CD8-positive, alpha-beta memory T cell (primary cell): Measurements from ENCODE around the gene OSBPL10. TPM values are rescaled to one million over a fixed set of nuclear protein-coding genes. Genes with fewer than 3 reads are reported as not detected.

Experiments used
- CTCF ChIA-PET: fragments of 350-600 bp; sonication (Branson Sonifier 250); formaldehyde crosslinking; loops from one replicate; lab custom pipeline; 2021; ENCODE audit warnings: antibody characterized with exemption; lab: Charles Lee
- POLR2A ChIA-PET: fragments of 350-600 bp; sonication (Branson Sonifier 250); formaldehyde crosslinking; loops from one replicate; lab custom pipeline; 2021; ENCODE audit warnings: antibody characterized with exemption; lab: Charles Lee
- DNase-seq, 5 donors: peaks; one replicate each; pipeline versions ENCODE4 v3.0.0 to v3.0.0-alpha.2; 2020 to 2022; ENCODE audit warnings: mixed read lengths in 1 of 5
- H3K27ac ChIP-seq: one replicate; pipeline ENCODE4 v1.7.0; 2013; ENCODE audit warnings: low read depth, mild to moderate bottlenecking, low read length, moderate library complexity
- H3K27me3 ChIP-seq: 2 replicates; pipeline ENCODE4 v1.7.0; 2013; ENCODE audit warnings: low read length, mild to moderate bottlenecking; ENCODE audit not compliant: insufficient read depth, poor library complexity, severe bottlenecking
- H3K36me3 ChIP-seq: 2 replicates; pipeline ENCODE4 v1.7.0; 2013; ENCODE audit warnings: mild to moderate bottlenecking, low read length, moderate library complexity; ENCODE audit not compliant: insufficient read depth
- H3K4me1 ChIP-seq: 2 replicates; pipeline ENCODE4 v1.7.0; 2013; ENCODE audit warnings: mild to moderate bottlenecking, low read length, moderate library complexity; ENCODE audit not compliant: insufficient read depth
- H3K4me3 ChIP-seq: 2 replicates; pipeline ENCODE4 v1.7.0; 2013; ENCODE audit warnings: mild to moderate bottlenecking, low read length
- H3K9me3 ChIP-seq: 2 replicates; pipeline ENCODE4 v1.7.0; 2013; ENCODE audit warnings: mild to moderate bottlenecking, low read length
- H3K27ac Mint-ChIP-seq, 8 donors: one replicate each; pipeline ENCODE4 v1.8.0; 2020 to 2021; ENCODE audit warnings: mixed read lengths in 8 of 8, mild to moderate bottlenecking in 6 of 8, inconsistent platforms in 3 of 8, moderate library complexity in 3 of 8
- H3K27me3 Mint-ChIP-seq, 2 donors: one replicate each; pipeline ENCODE4 v1.8.0; 2020 to 2021; ENCODE audit warnings: mixed read lengths in 2 of 2, mild to moderate bottlenecking in 1 of 2, moderate library complexity in 1 of 2
- H3K36me3 Mint-ChIP-seq, 3 donors: one replicate each; pipeline ENCODE4 v1.8.0; 2020 to 2021; ENCODE audit warnings: mixed read lengths in 3 of 3, inconsistent platforms in 1 of 3, mild to moderate bottlenecking in 1 of 3
- H3K4me1 Mint-ChIP-seq, 3 donors: one replicate each; pipeline ENCODE4 v1.8.0; 2020 to 2021; ENCODE audit warnings: mixed read lengths in 3 of 3, inconsistent platforms in 1 of 3, mild to moderate bottlenecking in 1 of 3
- H3K4me3 Mint-ChIP-seq, 7 donors: one replicate each; pipeline ENCODE4 v1.8.0; 2020 to 2021; ENCODE audit warnings: mixed read lengths in 7 of 7, mild to moderate bottlenecking in 6 of 7, moderate library complexity in 4 of 7, inconsistent platforms in 2 of 7
- H3K9me3 Mint-ChIP-seq, 5 donors: one replicate each; pipeline ENCODE4 v1.8.0; 2020 to 2022; ENCODE audit warnings: mixed read lengths in 5 of 5, mild to moderate bottlenecking in 3 of 5, moderate library complexity in 2 of 5, inconsistent platforms in 1 of 5
- polyA plus RNA-seq: library from polyadenylated mRNA; unstranded; fragments of 300-500 nt; fragmentation: Illumina TruSeq; gene quantifications from one replicate; pipeline ENCODE4 v1.2.3, GENCODE V29; 2021
- total RNA-seq, 2 experiments: library from RNA; stranded (reverse); gene quantifications; one replicate each; pipeline ENCODE4 v1.2.3, GENCODE V29; 2021

OSBPL10 gene
- total and polyA plus RNA-seq, 3 experiments from 2014 or later = 0.12 to 3.0 (median 2.6) TPM

GRCh38 chr3:31896648-31897433 is 84.2 kb downstream of the OSBPL10 start:
- H3K36me3 Mint-ChIP-seq = no peaks in the 10 kb centered on the region
- H3K4me1 Mint-ChIP-seq = no peaks in the 10 kb centered on the region
- Histone ChIP-seq H3K9me3 (no peaks in the 10 kb centered on the region), H3K4me1 (no peaks in the 10 kb centered on the region), H3K27me3 (no peaks in the 10 kb centered on the region), H3K36me3 (no peaks in the 10 kb centered on the region), H3K27ac (no peak overlapping the region), H3K4me3 (no peak overlapping the region)
- DNase-seq = no peak
- peaks cover 5 to 22% of the 10 kb centered on the region in 2 donors for H3K27me3 Mint-ChIP-seq
- POLR2A ChIA-PET = no interaction called here
- CTCF ChIA-PET = no interaction called here
- H3K4me3 Mint-ChIP-seq = no peak overlapping the region
- H3K27ac Mint-ChIP-seq = peak overlapping the region in 1 of 8 donors; percentile 6
- no peaks in the 10 kb centered on the region for H3K9me3 Mint-ChIP-seq

DNA sequence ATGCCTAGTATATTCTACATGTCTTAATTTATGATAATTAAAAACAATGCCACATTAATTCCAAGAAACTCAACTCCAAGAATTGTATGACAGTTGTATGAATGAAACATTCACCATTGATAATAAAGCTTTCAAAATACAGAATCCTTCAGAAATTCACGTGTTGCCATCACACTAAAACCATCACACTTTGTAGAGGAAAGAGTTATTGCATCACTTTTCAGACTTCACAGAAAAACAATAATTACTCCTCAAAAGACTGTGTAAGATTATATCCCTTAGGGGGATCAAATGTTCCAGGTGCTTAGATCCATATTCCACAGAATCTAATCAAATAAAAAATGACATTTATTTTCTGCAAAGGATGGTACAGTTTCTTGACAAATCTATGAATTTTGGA is 85.0 kb downstream of the OSBPL10 start:
- DNase-seq = no peak
- ChIA-PET POLR2A (no interaction called here), CTCF (no interaction called here)
- no peak overlapping the region for H3K27ac ChIP-seq
- Mint-ChIP-seq H3K27me3 (peaks cover 5 to 29% of the 10 kb centered on the region in 2 donors), H3K27ac (no peak overlapping the region), H3K9me3 (no peaks in the 10 kb centered on the region), H3K36me3 (no peaks in the 10 kb centered on the region), H3K4me3 (no peak overlapping the region), H3K4me1 (no peaks in the 10 kb centered on the region)
- no peak overlapping the region for H3K4me3 ChIP-seq
- H3K4me1 ChIP-seq = no peaks in the 10 kb centered on the region
- no peaks in the 10 kb centered on the region for H3K9me3 ChIP-seq
- no peaks in the 10 kb centered on the region for H3K36me3 ChIP-seq
- no peaks in the 10 kb centered on the region for H3K27me3 ChIP-seq

DNA sequence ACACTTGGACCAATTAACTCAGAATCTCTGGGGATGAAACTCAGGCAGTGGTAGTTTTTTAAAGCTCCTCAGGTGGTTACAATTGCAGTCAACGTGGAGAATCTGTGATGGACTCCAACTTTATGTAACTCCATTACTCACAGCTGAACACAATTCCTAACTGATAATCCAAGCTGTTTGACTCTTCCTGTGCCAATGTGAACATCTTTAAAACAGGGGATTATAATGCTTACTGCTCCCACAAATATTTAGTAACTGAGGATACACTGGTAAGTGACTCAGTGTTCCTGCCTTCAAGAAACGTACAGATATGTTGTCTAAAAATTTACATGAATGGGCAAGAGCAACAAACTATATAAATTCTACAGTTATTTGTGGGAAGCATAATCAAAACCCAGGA is 85.6 kb downstream of the OSBPL10 start:
- Histone ChIP-seq H3K27ac (no peak overlapping the region), H3K4me1 (no peaks in the 10 kb centered on the region), H3K9me3 (no peaks in the 10 kb centered on the region), H3K27me3 (no peaks in the 10 kb centered on the region), H3K4me3 (no peak overlapping the region), H3K36me3 (no peaks in the 10 kb centered on the region)
- no peak overlapping the region for H3K4me3 Mint-ChIP-seq
- peaks cover 9 to 33% of the 10 kb centered on the region in 2 donors for H3K27me3 Mint-ChIP-seq
- no peaks in the 10 kb centered on the region for H3K36me3 Mint-ChIP-seq
- CTCF ChIA-PET = no interaction called here
- no peaks in the 10 kb centered on the region for H3K9me3 Mint-ChIP-seq
- no peak for DNase-seq
- H3K27ac Mint-ChIP-seq = no peak overlapping the region
- H3K4me1 Mint-ChIP-seq = no peaks in the 10 kb centered on the region
- POLR2A ChIA-PET = no interaction called here

- Mint-ChIP-seq H3K4me1 (no peaks in the 10 kb centered on the region), H3K9me3 (no peaks in the 10 kb centered on the region), H3K4me3 (no peak overlapping the region), H3K36me3 (no peaks in the 10 kb centered on the region), H3K27me3 (peaks cover 8 to 46% of the 10 kb centered on the region in 2 donors), H3K27ac (no peak overlapping the region)
- no peaks in the 10 kb centered on the region for H3K36me3 ChIP-seq
- no peaks in the 10 kb centered on the region for H3K4me1 ChIP-seq
- H3K27me3 ChIP-seq = no peaks in the 10 kb centered on the region
- H3K9me3 ChIP-seq = no peaks in the 10 kb centered on the region
- no peak for DNase-seq
- ChIA-PET CTCF (no interaction called here), POLR2A (no interaction called here)
- no peak overlapping the region for H3K27ac ChIP-seq
- no peak overlapping the region for H3K4me3 ChIP-seq
Measured at GRCh38 chr3:31892916-31893573, 88.0 kb downstream of the OSBPL10 start.

DNA sequence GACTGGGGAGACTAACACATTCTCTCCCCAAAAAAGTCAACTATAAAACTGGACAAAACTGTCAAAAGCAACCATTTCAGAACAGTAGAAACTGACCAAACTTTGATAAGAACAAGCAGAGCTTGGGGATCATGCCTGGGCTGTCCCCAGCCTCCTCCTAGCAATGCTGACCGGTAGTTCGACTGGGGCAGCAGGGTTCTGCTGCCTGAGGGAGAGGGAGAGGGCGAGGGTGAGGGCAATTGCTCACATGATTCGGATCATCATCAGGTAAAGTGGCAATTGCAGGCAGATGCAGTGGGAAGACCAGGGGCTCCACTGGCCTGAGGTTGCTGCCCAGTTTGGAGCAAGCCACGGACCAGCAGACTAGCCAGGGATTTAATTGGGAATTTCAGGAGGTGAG is 88.6 kb downstream of the OSBPL10 start:
- no peak for DNase-seq
- H3K27me3 ChIP-seq = no peaks in the 10 kb centered on the region
- ChIA-PET CTCF (no interaction called here), POLR2A (no interaction called here)
- Mint-ChIP-seq H3K4me1 (no peaks in the 10 kb centered on the region), H3K36me3 (no peaks in the 10 kb centered on the region), H3K9me3 (no peaks in the 10 kb centered on the region), H3K4me3 (no peak overlapping the region), H3K27ac (no peak overlapping the region), H3K27me3 (peaks cover 8 to 52% of the 10 kb centered on the region in 2 donors)
- H3K4me3 ChIP-seq = no peak overlapping the region
- no peak overlapping the region for H3K27ac ChIP-seq
- no peaks in the 10 kb centered on the region for H3K36me3 ChIP-seq
- no peaks in the 10 kb centered on the region for H3K9me3 ChIP-seq
- H3K4me1 ChIP-seq = no peaks in the 10 kb centered on the region

- peaks cover 8 to 54% of the 10 kb centered on the region in 2 donors for H3K27me3 Mint-ChIP-seq
- no peaks in the 10 kb centered on the region for H3K9me3 Mint-ChIP-seq
- ChIA-PET CTCF (no interaction called here), POLR2A (no interaction called here)
- no peak for DNase-seq
- no peaks in the 10 kb centered on the region for H3K27me3 ChIP-seq
- H3K36me3 Mint-ChIP-seq = no peaks in the 10 kb centered on the region
- no peak overlapping the region for H3K27ac Mint-ChIP-seq
- no peaks in the 10 kb centered on the region for H3K36me3 ChIP-seq
- no peak overlapping the region for H3K4me3 Mint-ChIP-seq
- H3K9me3 ChIP-seq = no peaks in the 10 kb centered on the region
- H3K27ac ChIP-seq = no peak overlapping the region
- no peaks in the 10 kb centered on the region for H3K4me1 ChIP-seq
- no peaks in the 10 kb centered on the region for H3K4me1 Mint-ChIP-seq
- no peak overlapping the region for H3K4me3 ChIP-seq
Measured at GRCh38 chr3:31891876-31892455, 89.1 kb downstream of the OSBPL10 start.

- Mint-ChIP-seq H3K36me3 (no peaks in the 10 kb centered on the region), H3K4me3 (no peak overlapping the region), H3K27me3 (peaks cover 9 to 61% of the 10 kb centered on the region in 2 donors), H3K4me1 (no peaks in the 10 kb centered on the region), H3K27ac (no peak overlapping the region), H3K9me3 (no peaks in the 10 kb centered on the region)
- H3K27ac ChIP-seq = no peak overlapping the region
- H3K36me3 ChIP-seq = no peaks in the 10 kb centered on the region
- POLR2A ChIA-PET = no interaction called here
- no peaks in the 10 kb centered on the region for H3K9me3 ChIP-seq
- no peak for DNase-seq
- no peaks in the 10 kb centered on the region for H3K27me3 ChIP-seq
- no peak overlapping the region for H3K4me3 ChIP-seq
- H3K4me1 ChIP-seq = no peaks in the 10 kb centered on the region
- CTCF ChIA-PET = no interaction called here
Measured at GRCh38 chr3:31890742-31891469, 90.2 kb downstream of the OSBPL10 start.

GRCh38 chr3:31890007-31890406 is 91.1 kb downstream of the OSBPL10 start:
- Mint-ChIP-seq H3K4me1 (no peaks in the 10 kb centered on the region), H3K4me3 (no peak overlapping the region), H3K36me3 (no peaks in the 10 kb centered on the region), H3K27me3 (peaks cover 13 to 60% of the 10 kb centered on the region in 2 donors), H3K27ac (peak overlapping the region in 1 of 8 donors; percentile 55), H3K9me3 (no peaks in the 10 kb centered on the region)
- Histone ChIP-seq H3K4me3 (no peak overlapping the region), H3K4me1 (no peaks in the 10 kb centered on the region), H3K27ac (no peak overlapping the region), H3K27me3 (no peaks in the 10 kb centered on the region), H3K36me3 (no peaks in the 10 kb centered on the region), H3K9me3 (no peaks in the 10 kb centered on the region)
- POLR2A ChIA-PET = no interaction called here
- DNase-seq = no peak
- CTCF ChIA-PET = no interaction called here
